ENCODE measurements around the gene CUL4B.

- TF ChIP-seq CTCF (IDR thresholded peaks at IDR 0.05 in 8 of 11, conservative IDR thresholded peaks at IDR 0.05 in 3 of 11) (no peak), POLR2AphosphoS5 (IDR thresholded peaks at IDR 0.05) (no peak)
These were observed 26.2 kb downstream of the CUL4B start for GRCh38 chrX:120534413-120535205.
